Fibroblast of gingiva (primary cell): Measurements from ENCODE around the gene RITA1.
"Not testable (repeated sequence)": the region's sequence is repeated elsewhere in the genome, so short reads cannot be mapped to it uniquely, and the experiment has no call there.

Experiments used
- DNase-seq: peaks from one replicate; pipeline ENCODE4 v3.0.0-alpha.2; 2011; ENCODE audit warnings: low read depth

The RITA1 gene, protein sequence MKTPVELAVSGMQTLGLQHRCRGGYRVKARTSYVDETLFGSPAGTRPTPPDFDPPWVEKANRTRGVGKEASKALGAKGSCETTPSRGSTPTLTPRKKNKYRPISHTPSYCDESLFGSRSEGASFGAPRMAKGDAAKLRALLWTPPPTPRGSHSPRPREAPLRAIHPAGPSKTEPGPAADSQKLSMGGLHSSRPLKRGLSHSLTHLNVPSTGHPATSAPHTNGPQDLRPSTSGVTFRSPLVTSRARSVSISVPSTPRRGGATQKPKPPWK

DNA sequence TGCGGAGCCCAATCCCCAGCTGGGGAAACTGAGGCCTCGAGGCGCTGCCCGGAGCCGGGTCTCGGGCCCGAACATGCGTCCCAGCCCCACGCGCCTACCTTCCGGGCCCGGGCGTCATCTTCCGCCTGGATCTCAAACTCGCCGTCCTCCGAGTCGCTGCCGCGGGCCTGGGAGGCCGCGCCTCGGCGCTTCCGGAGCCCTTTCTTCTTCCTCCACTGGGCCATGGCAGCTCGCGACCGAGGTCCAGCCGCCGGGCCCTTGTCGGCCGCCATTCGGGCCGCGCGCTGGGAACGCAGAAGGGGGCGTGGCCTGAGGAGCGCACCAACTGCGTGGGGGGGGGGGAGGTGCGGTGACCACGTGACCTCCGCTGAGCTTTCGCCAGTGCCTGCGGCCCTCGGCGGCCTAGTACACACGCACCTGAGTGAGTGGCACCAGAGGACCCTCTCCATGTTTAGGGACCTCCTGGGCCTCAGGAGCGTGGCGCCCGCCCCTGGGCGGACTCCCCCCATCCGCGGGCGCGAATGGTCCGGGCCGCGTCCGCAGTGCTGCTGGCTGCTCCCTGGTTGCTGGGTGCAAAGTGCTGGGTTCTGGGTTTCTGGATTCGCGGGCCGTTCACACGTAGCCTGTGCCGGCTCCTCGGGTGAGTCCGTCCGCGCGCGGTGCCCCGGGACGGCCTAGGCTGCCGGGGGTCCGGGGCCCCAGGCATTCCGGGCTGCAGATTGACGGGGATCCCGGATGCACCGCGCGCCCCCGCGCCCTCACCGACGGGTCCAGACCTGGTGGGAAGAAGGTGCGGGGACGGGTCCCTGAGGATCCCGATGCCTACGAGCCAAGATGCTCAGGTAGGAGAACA lies at the start of gene RITA1, which contains the start of gene DDX54:
Gene RITA1, plus strand, starts transcription at position 542 of the 853 bp plus-strand sequence. CDS start 1,026 bp downstream, outside the sequence.
Gene DDX54, minus strand, starts transcription at position 299 of the 853 bp plus-strand sequence. Its CDS starts 27 bp downstream, at position 272.
- DNase-seq = peak; percentile 69

DNA sequence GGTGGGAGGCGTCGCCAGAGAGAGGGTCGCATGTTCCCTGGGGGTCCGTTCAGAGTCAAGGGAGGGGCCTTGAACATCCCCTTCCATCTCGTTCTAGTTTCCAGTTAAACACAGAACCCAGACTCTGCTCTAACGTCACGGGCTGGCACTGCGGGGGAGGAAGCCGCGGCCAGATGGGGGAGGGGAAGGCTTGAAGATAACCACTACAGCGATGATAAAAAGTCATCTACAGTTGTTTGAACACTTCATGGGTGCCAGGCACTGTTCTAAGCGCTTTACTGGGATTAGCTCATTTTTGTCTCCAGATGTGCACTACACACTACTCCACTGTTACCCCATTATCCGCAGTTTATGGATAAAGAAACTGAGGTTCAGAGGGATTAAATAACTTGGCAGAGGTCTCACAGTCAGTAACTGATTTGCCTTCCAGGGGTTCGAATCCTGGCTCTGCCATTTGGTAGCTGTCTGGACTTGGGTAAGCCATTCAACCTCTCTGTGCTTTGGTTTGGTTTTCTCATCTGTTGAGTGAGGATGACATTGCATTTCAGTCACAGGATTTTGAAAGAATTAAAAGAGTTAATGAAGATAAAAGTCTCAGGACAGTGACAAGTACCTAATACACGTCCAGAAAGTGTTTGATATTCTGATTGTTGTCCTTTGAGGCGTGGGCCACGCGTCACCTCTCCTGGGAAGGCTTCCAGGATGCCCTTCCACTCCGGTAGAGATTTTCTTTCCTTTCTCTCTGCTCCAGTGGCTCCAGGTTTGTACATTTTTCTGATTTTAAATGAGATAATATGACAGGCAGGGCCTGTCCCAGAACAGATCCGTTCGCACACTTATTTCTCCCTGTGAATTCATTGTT lies 49.2 kb upstream of the RITA1 start:
- no peak for DNase-seq

DNA sequence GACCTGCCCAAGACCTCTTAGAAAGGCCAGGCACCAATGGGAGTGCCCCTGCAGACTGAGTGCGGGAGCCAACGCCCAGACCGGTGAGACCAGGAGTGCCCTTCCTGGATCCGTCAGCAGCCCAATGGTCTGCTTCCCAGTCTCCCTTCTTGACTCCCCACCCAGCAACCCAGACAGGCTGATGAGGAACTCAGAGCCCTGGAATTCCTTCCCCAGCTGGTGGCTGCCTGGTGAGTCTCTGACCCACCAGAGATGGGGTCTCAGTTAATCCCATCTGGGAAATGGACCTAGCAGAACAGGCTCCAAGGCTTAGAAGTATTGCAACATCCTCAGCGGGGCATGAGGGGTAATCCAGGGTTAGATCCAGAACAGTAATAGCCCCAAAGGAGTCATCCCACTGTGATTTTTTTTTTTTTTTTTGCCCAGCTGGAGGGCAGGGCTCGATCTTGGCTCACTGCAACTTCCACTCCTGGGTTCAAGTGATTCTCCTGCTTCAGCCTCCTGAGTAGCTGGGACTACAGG lies 48.5 kb upstream of the RITA1 start:
- no peak for DNase-seq

- DNase-seq = no peak
Measured at GRCh38 chr12:113137861-113138783, 47.4 kb upstream of the RITA1 start.

DNA sequence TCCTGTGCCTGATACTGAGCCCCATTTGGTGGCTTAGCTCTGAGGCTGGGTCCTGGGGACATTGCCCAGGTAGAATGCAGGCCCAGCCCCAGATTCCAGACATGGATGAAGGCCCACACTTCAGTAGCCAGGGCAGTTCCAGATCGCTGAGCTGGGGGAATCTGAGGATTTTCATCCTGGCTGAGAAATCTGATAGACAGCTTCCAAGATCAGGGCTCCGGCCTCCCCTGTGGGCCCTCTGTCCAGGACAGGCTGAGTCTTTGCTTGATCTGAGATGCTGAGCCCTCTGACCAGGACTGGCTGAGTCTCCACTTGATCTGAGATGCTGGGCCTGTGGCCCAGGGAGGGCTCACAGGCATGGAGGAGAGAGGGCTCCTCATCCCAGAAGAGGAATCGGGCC lies 46.7 kb upstream of the RITA1 start:
- no peak for DNase-seq

- DNase-seq = no peak
Measured at GRCh38 chr12:113140706-113141105, 44.8 kb upstream of the RITA1 start.

- DNase-seq = not testable (repeated sequence)
Measured at GRCh38 chr12:113141716-113142115, 43.8 kb upstream of the RITA1 start.

DNA sequence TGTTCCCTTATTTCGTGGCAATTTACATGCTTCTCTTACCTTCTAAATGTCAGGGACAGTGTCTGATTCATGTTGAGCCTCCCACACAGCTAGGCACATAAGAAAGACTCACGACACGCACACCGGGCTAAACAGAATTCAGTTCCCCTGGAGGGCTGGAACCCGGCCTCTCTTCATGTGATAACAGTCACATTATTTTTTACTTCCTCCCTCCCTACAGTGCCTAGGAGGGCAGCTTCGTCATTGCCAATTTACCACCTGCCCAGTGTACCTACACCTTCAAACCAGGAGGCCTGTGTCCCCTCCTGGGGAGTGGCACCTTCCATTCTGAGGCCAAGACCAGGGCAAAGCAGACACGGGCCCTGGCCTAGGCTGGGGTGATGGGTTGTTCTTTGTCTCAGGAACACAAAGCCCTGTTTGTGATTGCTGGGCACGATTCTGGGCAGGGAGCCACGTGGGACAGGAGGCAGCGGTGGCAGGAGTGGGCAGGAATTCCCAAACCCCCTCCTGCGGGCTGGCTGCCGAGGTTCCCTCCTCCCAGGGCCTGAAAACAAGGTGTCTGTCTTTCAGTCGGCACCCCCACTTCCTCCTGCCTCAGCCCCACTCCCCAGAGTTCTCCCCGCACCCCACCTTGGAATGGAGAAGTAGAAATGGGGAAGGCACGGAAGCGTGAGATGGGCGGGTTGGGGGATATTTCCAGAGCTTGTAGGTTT lies 43.2 kb upstream of the RITA1 start:
- no peak for DNase-seq

DNA sequence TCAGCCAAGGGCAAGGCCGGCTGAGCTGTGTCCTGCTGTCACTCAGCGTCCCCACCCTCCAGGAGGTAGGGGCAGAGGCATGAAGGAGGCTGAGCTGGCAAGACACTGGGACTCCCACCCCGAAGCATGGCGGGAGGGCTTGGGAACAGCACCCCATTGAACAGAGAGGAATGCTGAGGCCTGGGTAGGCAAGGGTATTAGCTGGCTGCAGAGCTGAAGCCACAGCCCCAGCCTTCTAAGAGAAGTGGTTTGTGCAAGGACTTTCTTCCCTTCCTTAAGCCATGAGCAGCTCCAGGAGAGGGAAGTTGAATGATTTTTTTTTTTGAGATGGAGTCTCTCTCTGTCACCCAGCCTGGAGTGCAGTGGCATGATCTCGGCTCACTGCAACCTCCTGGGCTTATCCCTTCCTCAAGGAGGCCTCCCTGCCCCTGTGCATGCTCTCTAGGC lies 42.6 kb upstream of the RITA1 start:
- no peak for DNase-seq

DNA sequence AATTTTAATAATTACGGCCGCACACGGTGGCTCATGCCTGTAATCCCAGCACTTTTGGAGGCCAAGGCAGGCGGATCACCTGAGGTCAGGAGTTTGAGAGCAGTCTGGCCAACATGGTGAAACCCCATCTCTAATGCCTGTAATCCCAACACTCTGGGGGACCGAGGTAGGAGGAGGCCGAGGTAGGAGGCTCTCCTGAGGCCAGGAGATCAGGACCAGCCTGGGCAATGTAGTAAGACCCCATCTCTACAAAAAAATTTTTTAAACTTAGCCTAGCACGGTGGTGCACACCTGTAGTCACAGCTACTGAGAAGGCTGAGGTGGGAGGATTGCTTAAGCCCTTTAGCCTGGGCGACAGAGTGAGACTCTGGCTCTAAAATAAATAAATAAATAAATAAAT lies 41.6 kb upstream of the RITA1 start:
- DNase-seq = no peak

- DNase-seq = no peak
Measured at GRCh38 chr12:113144806-113145205, 40.7 kb upstream of the RITA1 start.

DNA sequence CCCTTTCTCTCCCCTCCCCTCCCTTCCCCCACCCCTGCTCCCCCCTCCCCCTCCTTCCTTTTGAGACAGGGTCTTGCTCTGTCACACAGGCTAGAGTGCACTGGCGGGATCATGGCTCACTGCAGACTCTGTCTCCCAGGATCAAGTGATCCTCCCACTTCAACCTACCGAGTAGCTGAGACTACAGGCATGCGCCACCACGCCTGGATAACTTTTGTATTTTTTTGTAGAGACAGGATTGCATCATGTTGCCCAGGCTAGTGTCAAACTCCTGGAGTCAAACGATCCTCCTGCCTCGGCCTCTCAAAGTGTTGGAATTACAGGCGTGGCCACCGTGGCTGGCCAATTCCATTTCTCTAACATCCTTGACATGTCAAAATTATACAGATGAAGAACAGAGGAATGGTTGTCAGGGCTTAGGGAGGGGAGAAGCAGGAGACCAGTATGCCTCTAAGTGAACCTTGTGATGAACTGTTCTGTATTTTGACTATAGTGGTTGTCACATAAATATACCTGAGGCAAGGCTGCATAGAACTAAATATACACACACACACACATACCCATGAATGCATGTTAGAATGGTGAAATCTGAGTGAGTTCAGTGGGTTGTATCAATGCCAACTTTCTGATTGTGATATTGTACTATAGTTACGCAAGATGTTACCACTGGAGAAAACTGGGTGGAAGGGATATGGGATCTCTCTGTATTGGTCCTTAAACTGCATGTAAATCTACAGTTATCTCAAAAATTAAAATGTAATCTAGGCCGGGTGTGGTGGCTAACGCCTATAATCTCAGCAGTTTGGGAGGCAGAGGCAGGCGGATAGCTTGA lies 39.6 kb upstream of the RITA1 start:
- DNase-seq = peak; percentile 65

GRCh38 chr12:113146999-113147398 lies 38.5 kb upstream of the RITA1 start:
- no peak for DNase-seq

DNA sequence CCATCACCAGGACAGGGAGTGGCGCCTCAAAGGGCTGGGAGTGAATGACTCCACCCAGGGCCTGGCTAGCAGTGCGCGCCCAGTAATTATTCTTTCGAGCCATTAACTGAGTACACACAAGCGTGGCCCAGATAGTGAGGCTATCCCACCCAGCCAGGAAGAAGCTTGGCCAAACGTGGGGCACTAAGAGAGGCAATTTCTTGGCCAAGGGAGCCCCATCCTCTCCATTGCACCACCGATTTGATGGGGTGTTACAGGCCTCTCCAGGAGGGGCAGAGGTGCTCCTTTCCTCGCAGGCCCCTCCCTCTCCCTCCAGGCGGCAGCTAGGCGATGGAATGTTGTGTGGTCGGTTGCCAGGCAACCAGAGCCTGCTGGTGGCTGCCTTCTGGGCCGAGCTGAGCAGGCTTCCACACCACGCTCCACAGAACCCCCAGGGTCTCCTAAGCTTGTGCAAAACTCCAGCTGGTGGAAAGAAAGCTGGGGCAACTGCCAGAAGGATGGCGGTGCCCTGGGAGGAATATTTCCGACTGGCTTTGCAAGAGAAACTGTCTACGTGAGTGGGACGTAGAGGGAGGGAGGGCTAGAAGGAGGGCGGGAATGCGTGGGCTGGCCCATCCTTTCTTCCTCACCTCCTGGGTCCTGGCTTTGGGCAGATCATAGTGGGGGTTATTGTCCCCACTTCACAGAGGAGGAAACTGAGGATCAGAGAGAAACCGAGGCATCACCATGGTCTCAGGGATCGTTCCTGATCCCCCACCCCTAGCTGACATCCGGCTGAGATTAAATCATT lies 36.0 kb upstream of the RITA1 start, which contains the start of gene CFAP73:
Gene CFAP73, plus strand, starts transcription at position 364 of the 790 bp plus-strand sequence. Its CDS starts 134 bp downstream, at position 498.
- DNase-seq = peak; percentile 80

GRCh38 chr12:113151655-113152054 lies 33.9 kb upstream of the RITA1 start:
- DNase-seq = no peak

- no peak for DNase-seq
Measured at GRCh38 chr12:113152196-113152834, 33.2 kb upstream of the RITA1 start.
